ENCODE data around the gene TEAD3.

GRCh38 chr6:35505999-35506412 is 9.1 kb upstream of the TEAD3 start:
- no peak for TF ChIP-seq POLR2A (IDR thresholded peaks at IDR 0.05)
- TF ChIP-seq, protein P1, sequence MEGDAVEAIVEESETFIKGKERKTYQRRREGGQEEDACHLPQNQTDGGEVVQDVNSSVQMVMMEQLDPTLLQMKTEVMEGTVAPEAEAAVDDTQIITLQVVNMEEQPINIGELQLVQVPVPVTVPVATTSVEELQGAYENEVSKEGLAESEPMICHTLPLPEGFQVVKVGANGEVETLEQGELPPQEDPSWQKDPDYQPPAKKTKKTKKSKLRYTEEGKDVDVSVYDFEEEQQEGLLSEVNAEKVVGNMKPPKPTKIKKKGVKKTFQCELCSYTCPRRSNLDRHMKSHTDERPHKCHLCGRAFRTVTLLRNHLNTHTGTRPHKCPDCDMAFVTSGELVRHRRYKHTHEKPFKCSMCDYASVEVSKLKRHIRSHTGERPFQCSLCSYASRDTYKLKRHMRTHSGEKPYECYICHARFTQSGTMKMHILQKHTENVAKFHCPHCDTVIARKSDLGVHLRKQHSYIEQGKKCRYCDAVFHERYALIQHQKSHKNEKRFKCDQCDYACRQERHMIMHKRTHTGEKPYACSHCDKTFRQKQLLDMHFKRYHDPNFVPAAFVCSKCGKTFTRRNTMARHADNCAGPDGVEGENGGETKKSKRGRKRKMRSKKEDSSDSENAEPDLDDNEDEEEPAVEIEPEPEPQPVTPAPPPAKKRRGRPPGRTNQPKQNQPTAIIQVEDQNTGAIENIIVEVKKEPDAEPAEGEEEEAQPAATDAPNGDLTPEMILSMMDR (IDR thresholded peaks at IDR 0.05), result no peak
